ENCODE data around the gene MAPK10.

MAPK10 gene

GRCh38 chr4:86329431-86329830, 30.4 kb downstream of the MAPK10 start:
- no peak for TF ChIP-seq CTCF (IDR thresholded peaks at IDR 0.05; ENCODE audit: extremely low read depth, missing control alignments)
- DNase-seq (ENCODE audit: low spot score): no peak

- DNase-seq (ENCODE audit: low spot score): no peak
- no peak for TF ChIP-seq CTCF (IDR thresholded peaks at IDR 0.05; ENCODE audit: extremely low read depth, missing control alignments)
These were observed 33.5 kb downstream of the MAPK10 start for GRCh38 chr4:86326400-86326799.

- no peak for DNase-seq (ENCODE audit: low spot score)
- TF ChIP-seq CTCF (IDR thresholded peaks at IDR 0.05; ENCODE audit: extremely low read depth, missing control alignments): no peak
These were observed 40.5 kb downstream of the MAPK10 start for GRCh38 chr4:86319390-86319789.

- no peak for DNase-seq (ENCODE audit: low spot score)
- no peak for TF ChIP-seq CTCF (IDR thresholded peaks at IDR 0.05; ENCODE audit: extremely low read depth, missing control alignments)
These were observed 44.3 kb downstream of the MAPK10 start for GRCh38 chr4:86315579-86315978.

GRCh38 chr4:86313656-86314055, 46.2 kb downstream of the MAPK10 start:
- no peak for DNase-seq (ENCODE audit: low spot score)
- TF ChIP-seq CTCF (IDR thresholded peaks at IDR 0.05; ENCODE audit: extremely low read depth, missing control alignments): no peak

GRCh38 chr4:86307432-86307831, 52.4 kb downstream of the MAPK10 start:
- no peak for TF ChIP-seq CTCF (IDR thresholded peaks at IDR 0.05; ENCODE audit: extremely low read depth, missing control alignments)
- no peak for DNase-seq (ENCODE audit: low spot score)

- DNase-seq (ENCODE audit: low spot score): no peak
- TF ChIP-seq CTCF (IDR thresholded peaks at IDR 0.05; ENCODE audit: extremely low read depth, missing control alignments): no peak
These were observed 53.0 kb downstream of the MAPK10 start for GRCh38 chr4:86306816-86307215.
